Rectal smooth muscle tissue (tissue), 1 donor: ENCODE measurements around the gene CDR2.

Experiments
- H3K27ac ChIP-seq: one replicate; pipeline ENCODE4 v1.7.0; 2013; ENCODE audit warnings: low read depth, low read length, inconsistent platforms
- H3K27me3 ChIP-seq: one replicate; pipeline ENCODE4 v1.7.0; 2013; ENCODE audit warnings: low read length; ENCODE audit not compliant: control insufficient read depth, insufficient read depth
- H3K36me3 ChIP-seq: one replicate; pipeline ENCODE4 v1.7.0; 2013; ENCODE audit warnings: low read length; ENCODE audit not compliant: control insufficient read depth, insufficient read depth
- H3K4me1 ChIP-seq: one replicate; pipeline ENCODE4 v1.7.0; 2013; ENCODE audit warnings: low read length; ENCODE audit not compliant: control insufficient read depth, insufficient read depth
- H3K4me3 ChIP-seq: one replicate; pipeline ENCODE4 v1.7.0; 2013; ENCODE audit warnings: low read length
- H3K9ac ChIP-seq: one replicate; pipeline ENCODE4 v1.7.0; 2013; ENCODE audit warnings: low read length

CDR2 gene

GRCh38 chr16:22325598-22326368 lies 48.6 kb downstream of the CDR2 start:
- H3K36me3 ChIP-seq: peaks cover 28% of the 10 kb centered on the region
- no peak overlapping the region for H3K9ac ChIP-seq
- H3K4me3 ChIP-seq: no peak overlapping the region
- peaks cover 2% of the 10 kb centered on the region for H3K4me1 ChIP-seq
- no peak overlapping the region for H3K27ac ChIP-seq
- no peaks in the 10 kb centered on the region for H3K27me3 ChIP-seq

GRCh38 chr16:22324787-22325597 lies 49.4 kb downstream of the CDR2 start:
- H3K4me1 ChIP-seq: peaks cover 1% of the 10 kb centered on the region
- H3K9ac ChIP-seq: no peak overlapping the region
- no peaks in the 10 kb centered on the region for H3K27me3 ChIP-seq
- H3K4me3 ChIP-seq: no peak overlapping the region
- H3K36me3 ChIP-seq: peaks cover 28% of the 10 kb centered on the region
- H3K27ac ChIP-seq: no peak overlapping the region

GRCh38 chr16:22323959-22324786 lies 50.2 kb downstream of the CDR2 start:
- no peak overlapping the region for H3K27ac ChIP-seq
- peaks cover 28% of the 10 kb centered on the region for H3K36me3 ChIP-seq
- H3K4me1 ChIP-seq: no peaks in the 10 kb centered on the region
- H3K9ac ChIP-seq: no peak overlapping the region
- H3K27me3 ChIP-seq: no peaks in the 10 kb centered on the region
- H3K4me3 ChIP-seq: no peak overlapping the region

GRCh38 chr16:22323173-22323958 lies 51.1 kb downstream of the CDR2 start:
- H3K36me3 ChIP-seq: peaks cover 30% of the 10 kb centered on the region
- no peak overlapping the region for H3K9ac ChIP-seq
- H3K27me3 ChIP-seq: no peaks in the 10 kb centered on the region
- no peaks in the 10 kb centered on the region for H3K4me1 ChIP-seq
- H3K4me3 ChIP-seq: no peak overlapping the region
- H3K27ac ChIP-seq: no peak overlapping the region

GRCh38 chr16:22322741-22323140 lies 51.7 kb downstream of the CDR2 start:
- H3K27ac ChIP-seq: no peak overlapping the region
- peaks cover 29% of the 10 kb centered on the region for H3K36me3 ChIP-seq
- H3K27me3 ChIP-seq: no peaks in the 10 kb centered on the region
- H3K4me1 ChIP-seq: no peaks in the 10 kb centered on the region
- no peak overlapping the region for H3K4me3 ChIP-seq
- no peak overlapping the region for H3K9ac ChIP-seq

GRCh38 chr16:22322021-22322471 lies 52.4 kb downstream of the CDR2 start:
- H3K4me1 ChIP-seq: no peaks in the 10 kb centered on the region
- no peak overlapping the region for H3K27ac ChIP-seq
- H3K9ac ChIP-seq: no peak overlapping the region
- no peak overlapping the region for H3K4me3 ChIP-seq
- H3K36me3 ChIP-seq: peaks cover 26% of the 10 kb centered on the region
- no peaks in the 10 kb centered on the region for H3K27me3 ChIP-seq

- Histone ChIP-seq H3K4me3 (no peak overlapping the region), H3K36me3 (peaks cover 24% of the 10 kb centered on the region), H3K27me3 (no peaks in the 10 kb centered on the region), H3K4me1 (no peaks in the 10 kb centered on the region), H3K9ac (no peak overlapping the region), H3K27ac (no peak overlapping the region)
Observed at GRCh38 chr16:22321340-22322001, 52.9 kb downstream of the CDR2 start.

- Histone ChIP-seq H3K36me3 (peaks cover 27% of the 10 kb centered on the region), H3K4me1 (no peaks in the 10 kb centered on the region), H3K4me3 (no peak overlapping the region), H3K27me3 (no peaks in the 10 kb centered on the region), H3K27ac (no peak overlapping the region), H3K9ac (no peak overlapping the region)
Observed at GRCh38 chr16:22320572-22321339, 53.7 kb downstream of the CDR2 start.

- H3K36me3 ChIP-seq: peaks cover 24% of the 10 kb centered on the region
Observed at GRCh38 chr16:22318690-22319358, 55.6 kb downstream of the CDR2 start.

GRCh38 chr16:22317625-22318024 lies 56.8 kb downstream of the CDR2 start:
- Histone ChIP-seq H3K27me3 (no peaks in the 10 kb centered on the region), H3K4me1 (no peaks in the 10 kb centered on the region), H3K4me3 (no peak overlapping the region), H3K36me3 (peaks cover 34% of the 10 kb centered on the region), H3K9ac (no peak overlapping the region), H3K27ac (no peak overlapping the region)

More at GRCh38 chr16:22318690-22319358, 55.6 kb downstream of the CDR2 start:
- Histone ChIP-seq H3K4me1 (no peaks in the 10 kb centered on the region), H3K9ac (no peak overlapping the region), H3K27me3 (no peaks in the 10 kb centered on the region), H3K4me3 (no peak overlapping the region), H3K27ac (no peak overlapping the region)
